HG03521 (cell line): Measurements from ENCODE around the gene NKTR.

ENCODE experiments used
- ATAC-seq: cut with Tn5 transposase; IDR thresholded peaks from one replicate; pipeline ENCODE4 v1.9.1; 2021; ENCODE audit warnings: mild to moderate bottlenecking, moderate library complexity; ENCODE audit not compliant: unreplicated experiment

The NKTR gene

GRCh38 chr3:42680271-42680670, 79.8 kb downstream of the NKTR start:
- no peak for ATAC-seq

GRCh38 chr3:42680806-42681205, 80.3 kb downstream of the NKTR start:
- no peak for ATAC-seq

GRCh38 chr3:42681361-42682038, 81.0 kb downstream of the NKTR start:
- no peak for ATAC-seq

- no peak for ATAC-seq
These were observed 82.0 kb downstream of the NKTR start for GRCh38 chr3:42682301-42683070.

GRCh38 chr3:42683875-42684598, 83.6 kb downstream of the NKTR start:
- ATAC-seq, result no peak

GRCh38 chr3:42684632-42685362, 84.3 kb downstream of the NKTR start:
- ATAC-seq, result no peak

GRCh38 chr3:42685363-42685881, 84.9 kb downstream of the NKTR start, which contains the start of gene KLHL40:
Gene KLHL40 (plus strand): TSS chr3:42685537. CDS start chr3:42685619, 82 bp downstream.
- ATAC-seq, result no peak

GRCh38 chr3:42685891-42686820, 85.7 kb downstream of the NKTR start:
- no peak for ATAC-seq

GRCh38 chr3:42686832-42687650, 86.6 kb downstream of the NKTR start:
- no peak for ATAC-seq

- no peak for ATAC-seq
These were observed 87.5 kb downstream of the NKTR start for GRCh38 chr3:42688016-42688415.

GRCh38 chr3:42688487-42689420, 88.3 kb downstream of the NKTR start:
- no peak for ATAC-seq

- no peak for ATAC-seq
These were observed 89.0 kb downstream of the NKTR start for GRCh38 chr3:42689421-42690014.

- ATAC-seq, result no peak
These were observed 89.7 kb downstream of the NKTR start for GRCh38 chr3:42690191-42690590.

GRCh38 chr3:42690766-42691680, 90.5 kb downstream of the NKTR start:
- no peak for ATAC-seq

GRCh38 chr3:42691816-42692666, 91.6 kb downstream of the NKTR start:
- no peak for ATAC-seq
